ENCODE results near the gene PLA2R1. TPM values are rescaled to one million over a fixed set of nuclear protein-coding genes. Genes with fewer than 3 reads are reported as not detected.

PLA2R1 gene
- total RNA-seq, 1 experiment from 2014 or later, result 1.1 TPM

GRCh38 chr2:160057356-160057755 lies 5.1 kb downstream of the PLA2R1 start (continued):
- TF ChIP-seq, protein P1, sequence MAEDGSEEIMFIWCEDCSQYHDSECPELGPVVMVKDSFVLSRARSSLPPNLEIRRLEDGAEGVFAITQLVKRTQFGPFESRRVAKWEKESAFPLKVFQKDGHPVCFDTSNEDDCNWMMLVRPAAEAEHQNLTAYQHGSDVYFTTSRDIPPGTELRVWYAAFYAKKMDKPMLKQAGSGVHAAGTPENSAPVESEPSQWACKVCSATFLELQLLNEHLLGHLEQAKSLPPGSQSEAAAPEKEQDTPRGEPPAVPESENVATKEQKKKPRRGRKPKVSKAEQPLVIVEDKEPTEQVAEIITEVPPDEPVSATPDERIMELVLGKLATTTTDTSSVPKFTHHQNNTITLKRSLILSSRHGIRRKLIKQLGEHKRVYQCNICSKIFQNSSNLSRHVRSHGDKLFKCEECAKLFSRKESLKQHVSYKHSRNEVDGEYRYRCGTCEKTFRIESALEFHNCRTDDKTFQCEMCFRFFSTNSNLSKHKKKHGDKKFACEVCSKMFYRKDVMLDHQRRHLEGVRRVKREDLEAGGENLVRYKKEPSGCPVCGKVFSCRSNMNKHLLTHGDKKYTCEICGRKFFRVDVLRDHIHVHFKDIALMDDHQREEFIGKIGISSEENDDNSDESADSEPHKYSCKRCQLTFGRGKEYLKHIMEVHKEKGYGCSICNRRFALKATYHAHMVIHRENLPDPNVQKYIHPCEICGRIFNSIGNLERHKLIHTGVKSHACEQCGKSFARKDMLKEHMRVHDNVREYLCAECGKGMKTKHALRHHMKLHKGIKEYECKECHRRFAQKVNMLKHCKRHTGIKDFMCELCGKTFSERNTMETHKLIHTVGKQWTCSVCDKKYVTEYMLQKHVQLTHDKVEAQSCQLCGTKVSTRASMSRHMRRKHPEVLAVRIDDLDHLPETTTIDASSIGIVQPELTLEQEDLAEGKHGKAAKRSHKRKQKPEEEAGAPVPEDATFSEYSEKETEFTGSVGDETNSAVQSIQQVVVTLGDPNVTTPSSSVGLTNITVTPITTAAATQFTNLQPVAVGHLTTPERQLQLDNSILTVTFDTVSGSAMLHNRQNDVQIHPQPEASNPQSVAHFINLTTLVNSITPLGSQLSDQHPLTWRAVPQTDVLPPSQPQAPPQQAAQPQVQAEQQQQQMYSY (CRISPR knock-in tag; IDR thresholded peaks at IDR 0.05), result no peak

GRCh38 chr2:160055726-160056108 lies 6.7 kb downstream of the PLA2R1 start:
- Mint-ChIP-seq H3K27me3 (ENCODE audit: low read depth) (peaks cover 20% of the 10 kb centered on the region), H3K27ac (no peak overlapping the region), H3K9me3 (peaks cover 9% of the 10 kb centered on the region), H3K4me1 (peaks cover 47% of the 10 kb centered on the region), H3K36me3 (no peaks in the 10 kb centered on the region), H3K4me3 (no peak overlapping the region)
- TF ChIP-seq TEAD1 (CRISPR knock-in tag; IDR thresholded peaks at IDR 0.05) (no peak), ZNF121 (CRISPR knock-in tag; IDR thresholded peaks at IDR 0.05) (no peak), ZNF232 (CRISPR knock-in tag; IDR thresholded peaks at IDR 0.05) (no peak), NFATC4 (CRISPR knock-in tag; IDR thresholded peaks at IDR 0.05) (no peak), SMAD4 (CRISPR knock-in tag; IDR thresholded peaks at IDR 0.05) (no peak), ZNF423 (CRISPR knock-in tag; IDR thresholded peaks at IDR 0.05) (no peak), MAX (CRISPR knock-in tag; IDR thresholded peaks at IDR 0.05) (0 out of 2 replicates have a peak, but pooled peaks have one; percentile 4)
- TF ChIP-seq, protein P2, sequence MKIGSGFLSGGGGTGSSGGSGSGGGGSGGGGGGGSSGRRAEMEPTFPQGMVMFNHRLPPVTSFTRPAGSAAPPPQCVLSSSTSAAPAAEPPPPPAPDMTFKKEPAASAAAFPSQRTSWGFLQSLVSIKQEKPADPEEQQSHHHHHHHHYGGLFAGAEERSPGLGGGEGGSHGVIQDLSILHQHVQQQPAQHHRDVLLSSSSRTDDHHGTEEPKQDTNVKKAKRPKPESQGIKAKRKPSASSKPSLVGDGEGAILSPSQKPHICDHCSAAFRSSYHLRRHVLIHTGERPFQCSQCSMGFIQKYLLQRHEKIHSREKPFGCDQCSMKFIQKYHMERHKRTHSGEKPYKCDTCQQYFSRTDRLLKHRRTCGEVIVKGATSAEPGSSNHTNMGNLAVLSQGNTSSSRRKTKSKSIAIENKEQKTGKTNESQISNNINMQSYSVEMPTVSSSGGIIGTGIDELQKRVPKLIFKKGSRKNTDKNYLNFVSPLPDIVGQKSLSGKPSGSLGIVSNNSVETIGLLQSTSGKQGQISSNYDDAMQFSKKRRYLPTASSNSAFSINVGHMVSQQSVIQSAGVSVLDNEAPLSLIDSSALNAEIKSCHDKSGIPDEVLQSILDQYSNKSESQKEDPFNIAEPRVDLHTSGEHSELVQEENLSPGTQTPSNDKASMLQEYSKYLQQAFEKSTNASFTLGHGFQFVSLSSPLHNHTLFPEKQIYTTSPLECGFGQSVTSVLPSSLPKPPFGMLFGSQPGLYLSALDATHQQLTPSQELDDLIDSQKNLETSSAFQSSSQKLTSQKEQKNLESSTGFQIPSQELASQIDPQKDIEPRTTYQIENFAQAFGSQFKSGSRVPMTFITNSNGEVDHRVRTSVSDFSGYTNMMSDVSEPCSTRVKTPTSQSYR (CRISPR knock-in tag; IDR thresholded peaks at IDR 0.05), result no peak
- ATAC-seq (peak; percentile 66), DNase-seq (ENCODE audit: low spot score) (no peak)
- ChIA-PET POLR2A (no interaction called here), CTCF (interaction anchor here (0.8 to 2.3 kb wide), 8 partner anchors 11 to 373 kb away, joined by 3 to 12 read pairs (median 3); no protein-coding TSS in a partner anchor)

GRCh38 chr2:160054984-160055725 lies 7.3 kb downstream of the PLA2R1 start:
- DNase-seq (ENCODE audit: low spot score), result peak; percentile 44
- ChIA-PET CTCF (interaction anchor here (0.8 to 2.3 kb wide), 7 partner anchors 10 to 374 kb away, joined by 3 to 12 read pairs (median 3); no protein-coding TSS in a partner anchor), POLR2A (no interaction called here)
- peak; percentile 77 for ATAC-seq
- Mint-ChIP-seq H3K36me3 (no peaks in the 10 kb centered on the region), H3K4me3 (no peak overlapping the region), H3K9me3 (peaks cover 9% of the 10 kb centered on the region), H3K27ac (no peak overlapping the region), H3K4me1 (peaks cover 47% of the 10 kb centered on the region), H3K27me3 (ENCODE audit: low read depth) (peaks cover 15% of the 10 kb centered on the region)
- TF ChIP-seq ZNF423 (CRISPR knock-in tag; IDR thresholded peaks at IDR 0.05) (peak; percentile 90), TEAD1 (CRISPR knock-in tag; IDR thresholded peaks at IDR 0.05) (peak; percentile 10; the same call in 1 of the 2 replicates), USF1 (CRISPR knock-in tag; IDR thresholded peaks at IDR 0.05) (no peak), IRF1 (CRISPR knock-in tag; IDR thresholded peaks at IDR 0.05) (no peak), MAX (CRISPR knock-in tag; IDR thresholded peaks at IDR 0.05) (0 out of 2 replicates have a peak, but pooled peaks have one; percentile 30)
- TF ChIP-seq, protein P1 (CRISPR knock-in tag; IDR thresholded peaks at IDR 0.05), result no peak

Measured in WTC11 (cell line).